HG03045 (cell line): ENCODE data around the gene TIGD6.
A peak's percentile ranks its signal among the peaks of the same experiment; 100 is the strongest.
"Not testable (repeated sequence)": the region's sequence is repeated elsewhere in the genome, so short reads cannot be mapped to it uniquely, and the experiment has no call there.

Experiments used
- ATAC-seq: cut with Tn5 transposase; IDR thresholded peaks from one replicate; pipeline ENCODE4 v1.9.1; 2021; ENCODE audit warnings: mild to moderate bottlenecking, moderate library complexity; ENCODE audit not compliant: unreplicated experiment

The TIGD6 gene

DNA sequence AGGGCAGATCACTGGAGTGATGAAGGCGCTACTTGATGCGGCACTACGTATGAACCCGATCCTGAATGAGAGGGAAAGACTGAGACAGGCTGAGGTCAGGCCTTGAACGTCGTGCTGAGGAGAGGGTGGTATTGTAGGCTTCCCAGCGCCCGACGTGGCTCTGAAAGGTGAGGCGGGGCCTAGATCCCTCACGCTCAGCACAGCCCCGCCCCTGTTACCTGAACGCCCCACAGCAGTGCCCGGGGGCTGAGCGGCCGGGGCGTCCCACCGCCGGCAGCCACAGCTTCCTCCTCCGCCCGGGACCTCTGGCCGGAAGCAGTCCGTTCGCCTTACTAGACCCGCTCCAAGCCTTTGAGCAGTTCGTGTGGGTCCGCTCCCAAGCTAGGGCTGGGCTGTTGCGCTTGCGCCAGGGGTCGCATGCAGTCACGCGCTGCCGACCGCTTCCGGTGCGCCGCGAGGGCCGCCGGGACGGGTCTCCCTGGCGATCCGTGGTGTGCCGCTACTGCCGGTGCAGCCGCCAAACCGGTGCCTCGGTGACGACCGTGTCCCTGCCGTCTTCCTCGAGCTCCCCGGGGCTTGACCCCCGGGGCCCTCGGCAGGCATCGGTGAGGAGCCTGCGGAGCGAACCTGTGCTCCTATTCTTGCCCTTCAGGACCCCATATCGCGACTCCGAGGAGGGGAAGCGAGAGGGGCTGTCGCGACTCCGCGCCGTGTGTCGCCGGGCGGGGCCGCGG is at the start of gene TIGD6, which contains the start of gene HMGXB3:
TSS of gene TIGD6 (minus strand) at position 399 of the 734 bp plus-strand sequence. CDS start 4,306 bp downstream, outside the sequence.
TSS of gene HMGXB3 (plus strand) at position 484 of the 734 bp plus-strand sequence. CDS start 4,114 bp downstream, outside the sequence.
- peak; percentile 91 for ATAC-seq

DNA sequence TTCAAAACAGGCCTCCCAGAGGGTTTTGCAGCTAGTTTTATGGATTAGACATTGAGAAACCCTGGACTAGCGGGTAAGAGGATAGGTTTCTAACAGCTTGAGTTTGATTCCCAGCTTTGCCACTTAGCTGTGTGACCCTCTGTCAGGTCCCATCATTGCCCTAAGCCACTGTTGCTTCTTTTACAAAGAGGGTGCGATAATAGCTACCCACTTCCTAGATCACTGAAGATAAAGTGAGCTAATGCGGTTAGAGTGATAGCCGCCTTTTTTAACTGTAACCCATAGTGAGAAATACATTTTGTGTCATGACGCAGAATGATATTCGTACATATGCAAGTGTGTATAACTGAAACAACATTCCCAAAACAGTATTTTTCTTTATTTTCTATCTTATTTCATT is 45.6 kb upstream of the TIGD6 start:
- ATAC-seq: no peak

DNA sequence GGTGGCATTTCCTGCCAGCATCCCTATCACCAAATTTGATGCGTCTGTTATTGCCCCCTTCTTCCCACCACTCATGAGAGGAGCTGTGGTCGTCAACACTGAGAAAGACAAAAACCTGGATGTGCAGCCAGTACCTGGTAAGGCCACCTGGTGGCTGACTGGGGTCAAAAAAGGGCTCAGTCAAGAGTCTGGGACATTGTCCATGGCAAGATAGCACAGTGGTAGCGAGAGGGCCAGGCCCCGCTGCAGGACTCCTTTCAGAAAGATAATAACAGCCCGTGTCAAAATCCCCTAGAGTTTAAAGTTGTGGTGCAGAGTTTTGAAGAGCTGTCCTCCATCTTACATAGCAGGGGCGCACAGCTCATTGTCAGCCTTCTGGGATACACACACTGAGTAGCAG is 45.1 kb upstream of the TIGD6 start:
- no peak for ATAC-seq

DNA sequence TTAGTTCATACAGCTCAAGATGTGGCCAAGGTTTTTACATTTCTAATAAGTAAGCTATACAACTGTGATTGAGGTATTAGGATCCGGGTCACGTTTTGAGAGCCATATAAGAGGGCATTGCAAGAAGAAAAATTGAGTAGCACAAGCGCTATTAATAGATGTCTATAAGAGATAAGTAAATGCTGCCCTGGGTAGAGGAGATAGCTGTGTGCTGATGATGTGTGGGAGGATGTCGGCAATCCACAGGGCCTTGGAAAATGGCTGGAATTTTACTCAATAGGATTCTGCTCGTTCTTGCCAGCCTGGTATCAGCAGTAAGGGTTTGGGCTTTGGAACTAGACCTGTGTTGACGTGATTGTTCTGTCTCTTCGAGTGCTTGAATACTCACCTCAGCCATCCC is 44.3 kb upstream of the TIGD6 start:
- ATAC-seq: no peak

DNA sequence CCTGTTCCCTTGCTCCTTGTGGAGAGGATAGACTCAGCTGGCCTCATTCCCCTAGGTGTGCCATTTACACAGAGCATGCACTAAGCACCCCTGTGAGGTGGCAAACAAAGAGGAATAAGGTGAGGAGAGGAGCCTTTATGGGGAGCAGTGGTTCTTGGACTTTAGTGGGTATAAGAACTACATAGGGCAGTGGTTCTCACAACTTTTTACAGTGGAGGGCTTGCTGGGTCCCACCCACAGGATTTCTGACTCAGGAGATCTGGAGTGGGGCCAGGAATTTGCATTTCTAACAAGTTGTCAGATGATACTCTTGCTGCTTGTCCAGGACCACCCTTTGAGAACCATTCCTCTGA is 43.9 kb upstream of the TIGD6 start:
- ATAC-seq: no peak

DNA sequence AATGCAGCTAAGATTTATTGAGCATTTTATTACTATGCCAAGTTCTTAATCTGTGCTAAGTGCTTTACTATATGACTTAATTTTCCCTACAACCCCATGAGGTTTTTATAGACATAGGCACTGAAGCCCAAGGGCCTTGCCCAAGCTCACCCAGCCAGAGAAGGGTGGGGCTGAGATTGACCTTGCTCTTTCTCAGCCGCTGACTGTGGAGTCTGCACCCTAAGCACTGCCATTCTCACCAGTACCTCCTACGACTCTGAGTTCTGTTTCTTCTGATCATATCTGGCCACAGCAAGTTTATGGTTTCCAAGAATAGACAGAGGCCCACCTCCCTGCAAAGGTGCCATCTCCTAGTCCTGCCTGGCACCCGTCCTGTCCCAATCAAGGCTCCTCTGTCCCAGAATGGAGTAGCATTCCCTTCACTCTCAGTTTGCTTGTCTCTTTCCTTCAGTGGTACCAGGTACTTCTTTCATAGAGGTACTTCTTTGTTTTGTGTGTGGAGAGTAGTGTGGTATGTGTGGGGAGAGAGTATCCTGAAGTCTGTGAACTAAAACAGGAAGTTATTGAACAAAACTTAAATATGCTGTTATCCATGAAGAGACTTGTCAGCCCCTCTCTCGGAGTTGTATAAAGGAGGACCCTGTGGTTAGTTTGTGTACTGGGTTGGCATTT is 43.3 kb upstream of the TIGD6 start:
- ATAC-seq: no peak

DNA sequence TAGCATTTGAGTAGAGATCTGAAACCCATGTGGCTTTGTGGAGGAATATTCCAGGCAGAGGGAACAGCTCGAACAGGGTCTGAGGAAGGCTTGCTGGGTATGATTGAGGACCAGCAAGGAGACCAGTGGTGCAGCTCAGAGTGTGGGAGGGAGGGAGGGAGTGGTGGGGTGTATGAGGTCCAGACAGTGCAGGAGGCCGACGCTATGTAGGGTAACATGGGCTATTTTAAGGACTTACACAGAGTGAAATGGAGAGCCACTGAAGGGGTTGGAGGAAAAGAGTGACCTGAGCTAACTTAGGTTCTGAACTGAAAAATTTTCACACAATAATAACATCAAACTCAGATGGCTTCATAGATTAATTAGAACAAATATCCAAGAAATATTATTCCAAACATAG is 42.0 kb upstream of the TIGD6 start:
- ATAC-seq: no peak

DNA sequence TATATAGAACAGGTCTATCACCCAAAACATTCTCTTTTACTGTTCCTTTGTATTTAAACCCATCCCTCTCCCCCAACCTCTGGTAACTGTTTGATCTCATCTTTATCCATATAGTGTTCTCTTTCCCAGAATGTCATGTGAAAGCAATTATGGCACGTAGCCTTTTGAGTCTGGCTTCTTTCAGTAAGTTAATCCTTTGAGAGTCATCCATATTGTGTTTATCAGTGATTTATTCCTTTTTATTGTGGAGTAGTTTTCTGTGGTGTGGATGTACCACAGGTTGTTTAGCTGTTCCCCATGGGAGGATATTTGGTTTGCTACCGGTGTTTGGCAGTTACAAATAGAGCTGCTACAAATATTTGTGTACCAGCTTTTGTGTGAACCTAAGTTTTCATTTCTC is 38.1 kb upstream of the TIGD6 start:
- no peak for ATAC-seq

DNA sequence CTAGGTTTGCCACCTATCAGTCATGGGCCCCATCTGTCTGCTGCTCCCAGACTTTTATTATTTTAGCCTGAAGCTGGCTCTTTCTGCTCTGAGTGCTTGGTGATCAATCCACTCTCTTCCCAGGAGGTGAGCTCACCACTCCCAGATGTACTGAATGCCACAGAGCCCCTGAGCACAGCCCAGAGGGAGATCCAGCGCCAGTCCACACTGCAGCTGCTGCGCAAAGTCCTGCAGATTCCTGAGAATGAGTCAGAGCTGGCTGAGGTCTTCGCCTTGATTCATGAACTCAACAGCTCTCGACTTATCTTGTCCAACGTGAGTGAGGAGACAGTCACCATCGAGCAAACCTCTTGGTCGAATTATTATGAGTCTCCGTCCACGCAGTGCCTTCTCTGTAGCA is 36.1 kb upstream of the TIGD6 start:
- ATAC-seq: no peak

DNA sequence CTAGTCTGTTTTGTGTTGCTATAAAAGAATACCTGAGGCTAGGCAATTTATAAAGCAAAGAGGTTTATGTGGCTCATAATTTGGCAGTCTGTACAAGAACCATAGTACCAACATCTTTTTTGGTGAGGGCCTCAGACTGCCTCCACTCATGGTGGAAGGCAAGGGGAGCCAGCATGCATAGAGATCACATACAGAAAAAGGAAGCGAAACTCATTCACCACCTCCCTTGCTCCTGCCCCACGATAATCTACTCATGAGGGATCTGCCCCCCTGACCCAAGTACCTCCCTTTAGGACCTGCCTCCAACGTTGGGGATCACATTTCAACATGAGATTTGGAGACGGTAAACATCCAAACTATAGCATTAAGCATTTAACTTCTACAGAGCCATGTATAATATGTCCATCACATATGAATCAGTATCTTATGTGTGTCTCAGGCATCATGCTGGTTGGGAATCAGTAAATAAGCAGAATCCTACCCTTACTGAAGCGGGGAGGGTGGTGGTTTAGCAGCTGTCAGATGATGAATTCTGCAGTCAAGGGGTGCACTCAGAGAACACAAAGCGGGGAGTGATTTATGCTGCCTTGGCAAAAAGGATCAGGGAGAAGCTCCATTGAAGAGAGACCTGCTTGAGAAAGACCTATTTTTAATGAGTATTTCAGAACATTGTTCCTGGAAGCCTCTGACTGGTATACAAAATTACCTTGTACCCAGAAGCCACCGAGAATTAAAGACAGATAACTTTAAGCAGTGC is 34.9 kb upstream of the TIGD6 start:
- peak; percentile 73 for ATAC-seq

DNA sequence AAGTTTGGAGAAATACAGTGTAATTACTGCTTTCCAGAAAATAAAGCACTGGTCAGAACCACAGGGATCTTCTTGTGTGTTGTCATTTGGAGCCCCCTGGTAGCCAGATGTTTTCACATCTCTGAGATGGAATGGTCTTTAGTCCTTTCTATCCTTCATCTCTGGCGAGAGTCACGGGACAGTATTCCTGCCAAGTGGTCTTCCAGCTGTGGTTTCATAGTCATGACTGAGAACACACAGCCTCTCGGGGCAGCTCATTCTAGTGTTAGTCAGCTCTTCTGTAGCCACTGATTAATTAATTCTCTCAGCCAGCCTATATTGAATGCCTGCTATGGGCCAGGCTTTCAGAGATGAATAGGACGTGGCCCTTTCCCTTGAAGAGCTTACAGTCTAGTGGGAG is 34.2 kb upstream of the TIGD6 start:
- no peak for ATAC-seq

DNA sequence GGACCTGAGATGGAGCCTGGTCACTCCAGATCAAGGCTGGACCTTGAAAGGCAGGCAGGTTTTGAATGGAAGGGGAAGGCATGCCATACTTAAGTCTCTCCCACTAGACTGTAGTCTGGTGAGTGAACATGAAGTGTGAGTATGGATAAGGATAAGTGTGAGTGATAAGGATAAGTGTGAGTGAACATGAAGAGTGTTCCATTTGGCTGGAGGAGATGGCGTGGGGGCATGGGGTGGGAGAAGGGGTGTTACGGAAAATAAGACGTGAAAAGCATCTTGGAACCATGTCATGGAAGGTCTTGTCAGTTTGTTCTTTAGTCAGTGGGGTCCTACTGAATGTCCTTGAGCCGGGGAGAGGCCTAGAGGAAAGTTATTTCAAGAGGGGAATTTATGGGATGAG is 32.9 kb upstream of the TIGD6 start:
- no peak for ATAC-seq

DNA sequence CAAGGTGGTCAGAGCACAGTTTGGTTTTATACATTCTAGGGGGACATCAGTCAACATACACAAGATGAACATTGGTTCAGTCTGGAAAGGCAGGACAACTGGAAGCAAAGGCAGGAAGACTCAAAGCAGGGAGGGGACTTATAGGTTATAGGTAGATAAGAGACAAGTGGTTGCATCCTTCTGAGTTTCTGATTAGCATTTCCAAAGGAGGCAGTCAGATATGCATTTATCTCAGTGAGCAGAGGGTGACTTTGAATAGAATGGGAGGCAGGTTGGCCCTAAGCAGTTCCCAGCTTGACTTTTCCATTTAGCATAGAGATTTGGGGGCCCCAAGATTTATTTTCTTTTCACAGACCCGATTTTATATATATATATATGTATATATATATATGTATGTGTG is 27.6 kb upstream of the TIGD6 start:
- not testable (repeated sequence) for ATAC-seq

DNA sequence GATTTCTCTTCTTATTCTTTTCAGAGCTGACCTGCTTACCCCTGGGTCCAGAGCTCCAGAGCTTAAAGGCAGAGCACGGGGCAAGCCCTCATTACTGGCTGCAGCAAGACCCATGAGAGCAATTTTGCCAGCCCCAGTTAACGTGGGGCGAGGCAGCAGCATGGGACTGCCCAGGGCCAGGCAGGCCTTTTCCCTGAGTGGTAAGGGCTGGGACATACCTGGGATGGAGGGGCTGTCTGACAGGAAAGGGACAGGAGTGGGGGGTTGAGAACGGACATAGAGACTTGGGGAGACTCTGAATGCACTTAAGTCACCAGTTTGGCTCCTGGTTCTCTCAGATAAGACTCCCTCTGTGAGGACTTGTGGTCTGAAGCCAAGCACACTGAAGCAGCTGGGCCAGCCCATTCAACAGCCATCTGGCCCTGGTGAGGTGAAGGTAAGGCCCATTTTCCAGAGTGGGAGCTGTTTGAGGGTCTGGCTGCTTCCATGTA is 26.3 kb upstream of the TIGD6 start:
- no peak for ATAC-seq

DNA sequence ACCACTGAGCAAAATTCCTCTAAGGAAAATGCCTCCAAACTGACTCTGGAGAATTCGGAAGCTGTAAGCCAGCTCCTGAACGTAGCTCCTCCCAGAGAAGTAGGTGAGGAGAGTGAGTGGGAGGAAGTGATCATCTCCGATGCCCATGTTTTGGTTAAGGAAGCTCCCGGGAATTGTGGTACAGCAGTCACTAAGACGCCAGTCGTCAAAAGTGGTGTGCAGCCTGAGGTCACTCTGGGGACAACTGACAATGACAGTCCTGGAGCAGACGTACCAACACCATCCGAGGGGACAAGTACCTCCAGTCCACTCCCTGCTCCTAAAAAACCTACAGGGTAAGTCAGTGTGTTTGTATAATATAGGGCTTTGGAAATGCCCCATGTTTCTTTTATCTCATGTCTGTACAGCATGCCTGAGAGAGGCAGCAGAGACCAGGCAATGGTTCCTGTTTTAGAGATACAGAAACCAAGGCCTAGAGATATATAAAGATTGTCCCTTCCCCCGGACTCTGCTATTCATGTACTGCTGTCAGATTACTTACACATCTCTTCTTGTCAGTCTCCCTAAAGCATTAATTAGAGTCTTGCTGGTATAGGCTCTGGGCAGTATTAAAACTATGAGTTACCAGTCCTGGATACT is 24.0 kb upstream of the TIGD6 start:
- ATAC-seq: no peak

DNA sequence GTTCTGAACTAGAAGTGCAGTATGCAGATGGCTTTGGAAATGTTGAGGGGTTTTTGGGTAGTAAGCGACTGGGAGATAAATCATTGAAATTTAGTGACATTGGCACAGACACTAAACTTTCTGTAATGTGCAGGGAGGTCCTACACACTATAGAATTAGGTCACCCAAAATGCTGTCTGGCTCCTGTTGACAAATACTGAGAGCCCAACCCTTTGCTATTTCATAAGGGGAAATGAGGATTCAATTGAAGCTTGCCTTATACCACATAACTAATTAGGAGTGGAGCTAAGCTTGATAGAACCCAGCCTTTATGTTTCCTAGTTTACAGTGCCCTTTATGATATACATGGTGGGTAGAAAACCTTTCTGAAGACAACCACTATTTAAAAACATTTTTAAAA is 22.7 kb upstream of the TIGD6 start:
- ATAC-seq: no peak

DNA sequence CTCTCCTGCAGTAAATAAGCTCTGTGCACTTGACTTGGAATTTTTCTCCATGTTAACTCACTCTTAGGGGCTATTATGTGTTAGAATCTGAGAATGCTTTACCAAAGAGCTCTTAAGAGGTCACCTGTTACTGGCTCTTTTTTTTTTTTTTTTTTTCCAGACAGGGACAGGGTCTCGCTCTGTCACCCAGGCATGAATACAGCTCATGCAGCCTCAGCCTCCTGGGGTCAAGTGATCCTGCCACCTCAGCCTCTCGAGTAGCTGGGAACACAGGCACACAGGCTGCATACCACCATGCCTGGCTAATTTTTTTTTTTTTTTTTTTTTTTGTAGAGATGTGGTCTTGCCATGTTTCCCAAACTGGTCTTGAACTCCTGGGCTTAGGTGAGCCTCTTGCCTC is 22.2 kb upstream of the TIGD6 start:
- no peak for ATAC-seq

DNA sequence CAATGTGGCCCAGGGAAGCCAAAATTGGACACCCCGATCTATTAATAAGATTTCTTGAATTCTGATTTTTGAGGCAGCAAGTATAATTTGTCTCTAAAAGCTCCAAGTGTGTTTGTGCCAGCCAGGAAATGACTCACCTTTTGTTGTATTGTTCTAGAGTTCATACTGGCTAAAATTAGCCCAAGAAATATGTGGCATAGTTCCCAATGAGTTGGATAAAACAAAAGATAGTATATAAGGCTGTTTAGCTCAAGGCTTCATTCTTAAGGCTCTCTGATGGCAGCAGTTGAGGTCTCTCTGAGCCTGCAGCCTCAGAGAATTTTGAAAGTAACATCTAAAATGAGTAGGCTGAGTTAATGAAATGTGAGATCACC is 21.7 kb upstream of the TIGD6 start:
- ATAC-seq: no peak

DNA sequence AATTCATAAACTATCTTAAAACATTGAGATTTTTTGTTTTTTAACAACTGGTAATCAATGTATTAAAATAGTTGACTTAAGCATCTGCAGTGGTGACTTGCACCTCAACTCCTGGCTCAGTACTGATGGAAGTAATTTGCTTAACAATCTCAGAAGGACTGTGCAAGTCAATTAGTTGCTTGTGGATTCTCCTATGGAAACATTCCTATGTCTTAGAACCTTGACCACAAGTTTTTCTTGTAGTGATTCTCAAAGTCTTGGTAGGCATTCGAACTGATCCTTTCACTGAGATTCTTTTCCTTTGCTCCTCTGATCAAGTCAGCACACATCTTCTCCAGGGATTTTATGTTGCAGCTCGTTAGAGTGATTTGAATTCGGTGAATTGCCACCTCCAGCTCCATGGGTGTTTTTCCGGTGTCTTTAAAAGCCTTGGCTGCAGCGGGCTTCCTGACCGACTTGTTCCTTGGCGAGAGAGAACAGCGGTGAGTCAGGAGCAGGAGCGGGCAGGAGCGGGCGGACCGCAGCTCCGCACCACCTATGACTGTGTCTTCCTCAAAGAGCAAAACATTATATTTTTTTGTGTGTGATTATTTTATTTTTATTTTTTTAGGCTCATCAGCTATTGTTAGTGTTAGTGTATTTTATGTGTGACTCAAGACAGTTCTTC is 21.2 kb upstream of the TIGD6 start:
- no peak for ATAC-seq

DNA sequence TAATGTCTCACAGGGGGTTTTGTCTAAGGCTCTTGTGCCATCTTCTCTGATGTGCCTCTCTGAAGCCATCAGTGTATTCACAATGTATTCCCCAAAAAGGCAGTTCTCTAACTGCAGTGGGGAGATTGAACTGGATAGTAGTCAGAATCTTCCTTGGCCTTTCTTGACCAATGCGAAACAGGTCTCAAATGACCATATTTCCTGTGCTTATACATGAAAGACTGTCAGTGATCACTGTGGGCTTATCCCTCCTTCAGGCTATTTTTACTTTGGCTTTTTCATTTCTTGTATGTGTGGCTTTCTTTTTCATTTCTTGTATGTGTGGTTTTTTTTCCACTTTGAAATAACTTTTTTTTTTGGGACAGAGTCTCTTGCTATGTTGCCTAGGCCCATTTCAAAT is 19.8 kb upstream of the TIGD6 start:
- ATAC-seq: no peak
